GM18868 (cell line): ENCODE data around the gene SELENOK.

Experiments
- ATAC-seq: cut with Tn5 transposase; IDR thresholded peaks from one replicate; pipeline ENCODE4 v1.9.1; 2021; ENCODE audit warnings: mild to moderate bottlenecking, moderate library complexity; ENCODE audit not compliant: unreplicated experiment

The SELENOK gene

DNA sequence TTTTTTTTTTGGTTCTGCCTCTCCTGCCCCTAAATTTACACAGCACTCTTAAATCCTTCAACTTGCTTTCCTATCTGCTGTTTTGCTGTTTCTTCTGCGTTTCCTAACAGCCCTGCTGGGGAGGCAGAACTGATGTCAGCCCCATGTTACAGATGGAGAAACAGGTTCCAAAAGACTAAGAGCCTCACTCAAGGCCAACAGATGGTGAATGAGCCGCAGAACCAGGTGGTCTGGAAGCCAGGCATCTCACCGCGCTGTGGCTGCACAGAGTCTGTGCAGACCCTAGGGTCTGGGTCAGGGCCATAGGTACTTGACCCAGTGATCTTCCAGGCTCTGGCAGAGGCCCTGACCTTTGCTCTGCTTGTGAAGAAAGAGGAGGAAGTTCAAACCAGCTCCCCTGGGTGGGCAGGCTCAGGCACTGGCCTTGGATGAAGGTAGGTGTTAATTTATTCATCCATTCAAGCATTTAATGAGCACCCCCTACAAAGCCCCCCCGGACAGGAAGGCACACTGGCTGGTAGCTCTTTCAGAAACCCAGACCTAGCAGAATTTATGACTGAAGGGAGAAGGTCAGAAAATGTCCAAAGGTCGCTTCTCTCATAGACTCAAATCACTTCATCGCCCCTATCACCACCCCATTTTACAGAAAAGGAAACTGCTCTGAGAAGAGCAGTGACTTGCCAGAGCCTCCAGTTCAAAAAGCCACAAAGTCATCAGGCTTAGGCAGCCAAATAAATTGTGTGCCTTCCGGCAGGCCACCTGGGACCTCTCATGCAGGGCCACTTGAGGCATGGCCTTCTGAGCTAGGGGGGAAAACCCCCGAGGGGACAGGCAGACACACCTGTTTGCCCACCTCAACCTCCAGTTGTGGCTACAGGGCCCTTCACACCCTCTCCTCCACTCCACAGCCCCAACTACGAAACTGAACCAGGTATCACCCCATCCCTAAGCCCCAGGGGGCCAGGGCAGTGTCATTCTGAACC, 48.2 kb downstream of the SELENOK start:
- ATAC-seq = peak; percentile 31

DNA sequence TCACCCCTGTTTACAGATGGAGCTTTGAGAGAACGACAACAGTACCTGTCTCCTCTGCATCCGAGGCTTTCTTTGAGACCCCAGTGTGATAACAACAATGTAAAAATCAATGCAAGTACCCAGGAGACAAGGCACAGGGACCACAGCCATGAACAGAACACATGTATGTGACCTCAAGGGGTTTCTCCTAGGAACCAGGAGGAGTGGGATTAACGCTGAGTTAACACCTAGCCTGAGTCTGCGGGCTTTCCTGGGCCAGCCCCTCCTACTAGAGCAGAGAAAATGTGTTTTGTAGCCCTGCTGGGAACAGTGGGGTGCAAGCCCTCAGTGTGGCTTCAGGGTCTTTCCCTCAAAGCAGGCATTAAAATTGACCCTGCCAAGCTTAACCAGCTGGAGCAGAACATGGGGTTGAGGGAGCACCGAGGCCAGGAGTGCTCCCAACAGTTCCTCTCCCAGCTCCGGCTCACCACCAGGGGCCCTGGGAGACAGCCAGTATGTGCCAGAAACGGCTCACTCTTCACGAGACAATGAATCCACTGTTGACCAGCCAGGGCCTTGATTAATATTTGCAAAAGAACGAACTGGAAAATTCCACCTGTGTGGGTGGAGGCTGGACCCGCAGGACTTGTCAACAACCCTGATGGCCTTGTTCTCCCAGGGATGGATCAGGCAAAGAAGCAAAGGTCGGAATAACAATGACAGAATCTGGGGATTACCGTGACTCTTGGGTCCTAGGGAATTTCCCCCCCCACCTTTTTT, 49.0 kb downstream of the SELENOK start:
- no peak for ATAC-seq

DNA sequence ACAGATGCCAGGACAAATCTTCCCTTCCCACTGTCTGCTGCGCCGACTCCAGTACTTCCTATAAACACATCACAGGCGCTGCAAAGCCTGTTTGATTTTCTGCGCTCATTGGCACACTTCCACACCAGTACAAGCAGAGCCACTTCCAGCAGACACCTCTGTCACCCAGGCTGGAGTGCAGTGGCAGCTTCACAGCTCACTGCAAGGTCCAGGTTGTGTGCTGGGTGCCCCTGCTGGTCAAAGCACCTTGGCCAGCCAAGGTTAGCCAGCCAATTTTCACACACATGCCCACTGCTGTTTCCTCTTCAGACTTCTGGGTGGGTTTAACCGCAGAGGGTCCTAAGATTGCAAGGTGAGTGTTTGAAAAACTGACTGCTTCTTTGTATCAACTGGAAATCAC, 50.4 kb downstream of the SELENOK start:
- ATAC-seq = no peak

DNA sequence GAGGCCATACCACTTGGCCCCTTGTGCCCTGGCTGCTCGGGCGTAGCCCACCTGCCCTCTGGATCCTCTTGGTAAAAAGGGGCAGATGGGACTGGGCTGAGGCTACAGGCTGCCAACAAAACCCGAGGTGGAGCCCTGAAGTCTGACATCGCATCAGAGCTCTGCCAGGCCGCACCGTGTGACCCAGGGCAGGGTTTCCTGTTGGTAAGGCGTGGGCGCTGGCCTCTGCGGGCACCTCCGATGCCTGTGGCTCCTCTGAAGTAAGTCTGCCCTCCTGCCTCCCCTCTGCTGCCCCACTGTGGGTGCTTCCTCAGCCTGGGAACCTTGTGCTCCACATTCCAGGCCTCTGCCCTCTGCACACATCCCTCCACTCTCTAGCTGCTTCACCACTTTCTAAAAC, 54.3 kb downstream of the SELENOK start:
- no peak for ATAC-seq

DNA sequence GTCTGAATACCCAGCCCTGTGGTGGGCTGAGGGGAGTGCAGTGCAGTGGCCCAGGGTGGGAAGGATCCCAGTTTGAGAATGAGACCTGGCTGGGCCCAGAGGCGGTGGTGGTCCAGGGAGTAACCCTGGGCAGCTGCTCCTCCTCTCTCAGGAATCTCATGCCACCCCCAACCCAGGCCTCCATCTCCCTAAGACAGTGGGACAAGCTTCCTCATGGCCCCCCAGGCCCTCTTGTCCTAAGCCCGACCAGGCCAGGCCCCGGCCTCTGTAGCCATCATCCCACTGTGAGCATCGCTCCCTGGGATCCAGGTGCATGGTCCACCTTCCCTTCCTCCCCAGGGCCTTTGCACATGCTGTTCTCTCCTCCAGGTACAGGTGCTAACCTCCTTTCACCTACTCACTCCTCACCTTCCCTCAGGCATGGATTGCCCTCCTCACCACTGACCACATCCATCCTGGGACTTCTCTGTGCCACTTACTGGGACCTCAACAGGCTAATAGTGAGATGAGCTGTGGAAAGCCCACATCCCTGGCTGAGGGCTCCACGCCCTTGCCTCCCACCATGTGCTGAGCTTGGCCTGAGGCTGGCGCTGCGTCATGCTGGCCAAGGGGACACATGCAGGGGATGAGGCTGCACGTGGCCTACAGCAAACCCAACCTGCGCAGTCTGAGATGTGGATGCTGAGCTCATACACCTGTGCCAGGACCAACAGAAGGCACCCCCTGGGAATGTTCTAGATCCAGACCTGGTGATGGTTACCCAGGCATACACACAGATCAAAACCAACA, 55.4 kb downstream of the SELENOK start:
- ATAC-seq = no peak

DNA sequence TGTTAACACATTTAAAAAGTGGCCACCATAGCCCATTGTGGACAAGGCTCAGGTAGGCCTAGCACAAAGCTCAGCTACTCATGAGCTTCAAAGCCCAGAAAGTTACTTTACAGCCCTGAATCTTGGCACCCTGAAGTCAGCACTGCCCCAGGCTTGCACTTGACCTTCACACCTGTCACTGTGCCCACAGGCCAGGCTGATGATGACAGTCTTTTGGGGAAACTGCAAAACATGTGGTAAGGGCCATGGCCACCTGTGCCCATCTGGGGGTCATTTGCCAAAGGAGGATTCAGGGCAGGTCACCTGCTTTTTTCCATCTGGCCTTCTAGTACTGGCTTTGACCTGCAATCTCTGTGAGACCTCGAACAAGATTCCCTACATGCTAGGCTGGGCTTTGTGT, 56.4 kb downstream of the SELENOK start:
- ATAC-seq = no peak

DNA sequence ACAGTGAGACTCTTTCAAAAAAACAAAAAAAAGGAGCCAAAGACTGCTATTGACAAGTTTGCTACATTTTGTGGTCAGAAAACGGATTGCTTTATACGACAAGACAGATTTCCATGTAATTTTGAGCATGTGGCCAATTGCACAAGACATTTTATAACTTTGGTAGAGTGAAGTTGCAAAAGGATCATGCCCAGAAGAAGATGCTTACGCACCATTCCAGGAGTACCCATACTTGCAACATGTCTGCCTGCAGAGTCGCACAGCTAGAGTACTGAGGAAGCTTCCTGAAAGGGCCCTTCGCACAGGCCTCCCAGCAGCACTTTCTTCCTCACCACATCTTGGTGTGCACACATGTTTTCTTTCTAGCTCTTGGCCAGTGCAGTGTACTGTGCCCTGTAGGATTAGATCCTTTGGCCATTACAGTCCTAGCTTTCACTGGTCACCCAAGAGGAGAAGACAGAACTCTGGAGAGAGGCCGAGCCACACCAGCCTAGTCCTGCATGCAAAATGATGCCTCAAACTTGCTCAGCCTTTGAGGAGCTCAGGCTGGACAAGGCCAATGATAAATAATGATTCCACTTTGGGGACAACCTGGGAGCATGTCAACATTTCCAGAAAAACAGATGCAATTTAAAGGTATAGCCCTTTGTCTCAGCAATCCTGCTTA, 57.1 kb downstream of the SELENOK start:
- ATAC-seq = no peak
